Measurements from ENCODE around the gene MTSS2.

MTSS2 gene

DNA sequence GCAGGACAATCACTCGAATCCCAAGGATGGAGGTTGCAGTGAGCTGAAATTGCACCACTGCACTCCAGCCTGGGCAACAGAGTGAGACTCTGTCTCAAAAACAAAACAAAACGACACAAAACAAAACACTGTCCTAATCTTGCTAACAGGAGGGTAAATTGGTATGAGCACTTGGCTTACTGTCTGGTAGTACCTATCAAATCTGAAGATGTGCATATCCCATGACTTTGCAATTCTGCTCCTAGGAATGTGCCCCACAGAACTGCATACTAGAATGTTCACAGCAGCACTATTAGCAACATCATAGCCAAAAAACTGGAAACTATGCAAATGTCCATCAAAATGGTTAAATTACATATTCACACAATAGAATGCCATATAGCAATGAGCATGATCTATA, 15.7 kb downstream of the MTSS2 start:
- DNase-seq (ENCODE audit: low read depth) = no peak

DNA sequence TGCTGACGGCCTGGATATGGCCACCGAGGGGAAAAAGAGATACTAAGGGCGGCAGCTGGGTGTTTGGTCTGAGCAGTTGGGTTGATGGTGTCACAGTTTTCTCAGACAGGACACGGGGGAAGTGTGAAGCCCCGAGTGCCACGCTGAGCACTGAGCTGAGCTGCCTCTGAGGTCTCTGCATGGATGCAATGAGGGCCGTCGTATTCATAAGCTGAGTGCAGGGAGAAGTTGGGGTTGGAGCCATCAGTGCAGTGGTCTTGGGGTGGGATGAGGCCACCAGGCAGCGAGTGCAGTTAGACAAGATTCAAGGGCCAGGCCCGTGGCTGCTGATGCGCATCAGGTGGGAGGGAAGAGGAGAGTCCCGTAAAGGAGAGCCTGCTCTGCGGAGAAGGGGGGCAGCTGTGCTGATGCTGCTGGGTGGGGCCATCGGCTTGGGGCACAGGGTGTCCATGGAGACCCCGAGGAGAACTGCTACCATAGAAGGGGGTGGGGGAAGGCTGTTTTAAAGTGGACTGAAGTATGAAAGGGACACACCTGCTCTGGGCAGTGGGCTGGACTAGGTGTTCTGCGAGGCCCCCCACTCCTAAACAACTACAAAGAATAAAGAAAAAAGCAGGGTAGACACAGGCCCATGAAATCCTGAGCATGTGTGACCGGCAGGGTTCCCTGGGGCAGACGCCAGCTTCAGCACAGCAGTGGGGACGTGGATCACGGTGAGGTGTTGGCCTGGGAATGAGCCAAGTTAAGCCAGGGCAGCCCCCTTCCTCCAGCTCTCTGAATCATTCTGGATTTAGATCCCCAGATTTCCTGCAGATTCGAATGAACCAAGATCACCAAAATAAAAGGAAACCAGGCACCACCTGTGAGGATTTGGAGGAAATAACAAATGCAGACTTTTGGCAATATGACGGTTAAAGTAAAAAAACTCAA, 19.8 kb downstream of the MTSS2 start:
- DNase-seq (ENCODE audit: low read depth) = no peak

DNA sequence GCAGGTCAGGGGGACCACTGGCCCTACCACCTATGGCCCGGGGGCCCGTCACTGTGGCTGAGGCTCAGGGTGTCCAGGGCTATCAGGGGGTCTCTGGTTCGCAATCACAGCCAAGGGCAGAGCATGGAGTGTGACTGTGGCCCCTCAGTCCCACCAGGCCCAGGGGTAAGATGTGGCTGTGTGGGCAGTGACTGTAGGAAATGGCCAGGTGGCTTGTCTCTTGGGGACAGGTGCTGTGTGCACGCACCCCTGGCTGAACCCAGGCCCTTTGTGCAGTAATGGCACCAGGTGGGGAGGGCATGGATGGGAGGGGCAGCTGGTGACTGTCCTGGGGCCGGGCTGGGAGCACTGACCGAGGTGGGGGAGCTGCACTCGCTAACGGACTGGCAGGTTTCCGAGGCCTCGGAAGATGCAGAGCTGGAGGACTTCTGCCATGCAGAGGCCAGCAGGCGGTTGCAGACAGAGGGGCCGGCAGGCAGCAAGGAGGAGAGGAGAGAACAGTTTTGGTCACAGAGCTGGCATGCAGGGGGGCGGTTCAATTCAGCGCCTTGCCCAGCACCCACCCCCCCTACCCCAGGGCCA, 20.6 kb downstream of the MTSS2 start:
- no peak for DNase-seq (ENCODE audit: low read depth)

DNA sequence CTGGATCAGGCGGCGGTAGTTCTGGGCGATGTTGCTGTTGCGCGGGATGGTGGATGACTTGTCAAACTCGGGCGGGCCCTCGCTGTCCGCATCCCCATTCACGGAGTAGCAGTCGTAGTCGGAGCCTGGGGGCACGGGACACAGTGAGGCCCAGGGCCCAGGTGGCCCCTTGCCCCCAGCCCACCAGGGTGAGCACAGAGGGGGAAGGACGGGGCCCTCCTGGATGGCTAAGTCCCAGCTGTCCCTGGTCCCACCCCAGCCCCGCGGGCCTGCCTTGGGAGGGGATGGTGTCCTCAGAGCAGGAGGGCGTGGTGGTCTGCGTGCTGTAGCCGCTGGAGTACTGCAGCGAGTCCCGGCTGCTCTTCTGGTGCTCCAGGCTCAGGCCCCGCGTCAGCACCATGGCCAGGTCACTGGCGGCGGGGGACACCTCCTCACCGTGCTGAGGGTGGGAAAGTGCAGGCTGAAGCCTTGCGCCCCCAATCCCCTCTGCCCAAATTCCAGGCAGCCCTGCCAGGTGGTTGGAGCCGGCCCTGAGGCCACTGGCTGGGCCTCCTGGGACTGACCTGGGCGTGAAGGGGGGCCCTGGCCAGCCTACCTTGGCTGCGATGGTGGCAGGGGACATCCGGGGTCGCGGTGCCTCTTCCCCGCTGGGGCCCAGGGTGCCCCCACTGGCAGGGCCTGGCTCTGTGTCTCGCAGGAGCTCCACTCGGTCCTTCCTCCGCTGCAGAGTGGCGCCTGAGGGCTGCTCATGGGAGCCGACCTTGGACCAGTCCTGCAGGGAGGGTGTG, 21.3 kb downstream of the MTSS2 start:
- no peak for DNase-seq (ENCODE audit: low read depth)

DNA sequence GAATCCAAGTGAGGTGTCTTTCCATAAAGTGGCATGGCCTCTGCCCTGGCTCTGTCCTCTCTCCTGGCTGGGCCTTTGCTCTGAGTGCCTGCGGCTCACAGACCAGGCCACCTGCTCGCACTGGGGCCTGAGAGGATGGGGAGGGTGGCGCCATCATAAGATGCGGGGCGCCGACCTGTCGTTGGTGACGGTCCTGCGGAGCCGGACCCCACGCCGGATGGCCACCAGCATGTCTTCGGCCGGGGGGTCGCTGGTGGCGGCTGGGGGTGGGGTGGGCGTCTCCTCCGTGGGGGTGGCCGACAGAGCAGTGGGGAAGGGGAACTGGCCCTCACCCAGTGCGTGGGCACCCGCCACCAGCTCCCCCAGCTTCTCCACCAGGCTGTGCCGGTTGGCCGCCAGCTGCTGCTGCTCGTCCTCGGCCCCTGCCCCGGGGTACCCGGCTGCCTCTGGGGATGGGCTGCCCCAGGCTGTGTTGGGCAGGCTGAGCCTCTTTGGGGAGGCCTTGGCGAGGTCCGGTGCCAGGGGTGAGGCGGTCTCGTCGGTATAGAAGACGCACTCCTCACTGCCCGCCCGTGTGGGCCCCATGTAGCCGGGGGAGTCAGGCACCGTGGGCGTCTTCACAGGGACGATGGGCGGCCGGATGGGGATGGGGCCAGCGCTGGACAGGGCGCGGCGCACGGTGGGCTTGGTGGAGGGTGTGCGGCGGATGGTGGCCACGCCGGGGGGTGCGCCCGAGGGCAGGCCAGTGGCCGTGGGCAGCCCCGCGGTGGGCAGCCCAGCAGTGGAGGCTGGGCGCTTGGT, 22.1 kb downstream of the MTSS2 start:
- DNase-seq (ENCODE audit: low read depth) = no peak

DNA sequence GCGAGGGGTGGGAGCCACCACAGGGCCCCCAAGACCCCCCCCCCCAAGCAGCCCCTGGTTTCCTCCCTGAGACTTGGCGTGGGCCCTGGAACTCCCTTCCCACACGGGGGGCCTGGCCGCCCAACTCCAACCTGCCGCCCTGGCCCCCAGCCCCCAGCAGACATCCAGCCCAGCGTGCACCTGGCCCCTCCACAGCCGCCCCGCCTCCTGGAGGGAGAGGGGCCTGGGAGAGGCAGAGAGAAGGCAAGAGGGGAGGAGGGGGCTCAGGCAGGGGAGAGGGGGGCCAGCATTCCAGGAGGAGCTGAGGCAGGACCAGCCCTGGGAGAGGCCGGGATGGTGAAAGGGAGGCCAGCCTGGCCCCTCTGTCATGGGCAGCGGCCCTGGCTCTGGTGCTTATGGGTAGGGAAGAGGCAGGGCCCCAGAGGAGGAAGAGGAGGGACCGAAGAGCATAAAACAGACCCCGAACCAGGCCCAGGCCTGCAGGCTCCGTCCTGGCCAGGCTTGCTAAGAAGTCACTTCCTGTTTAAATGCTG, 22.8 kb downstream of the MTSS2 start:
- DNase-seq (ENCODE audit: low read depth) = no peak

DNA sequence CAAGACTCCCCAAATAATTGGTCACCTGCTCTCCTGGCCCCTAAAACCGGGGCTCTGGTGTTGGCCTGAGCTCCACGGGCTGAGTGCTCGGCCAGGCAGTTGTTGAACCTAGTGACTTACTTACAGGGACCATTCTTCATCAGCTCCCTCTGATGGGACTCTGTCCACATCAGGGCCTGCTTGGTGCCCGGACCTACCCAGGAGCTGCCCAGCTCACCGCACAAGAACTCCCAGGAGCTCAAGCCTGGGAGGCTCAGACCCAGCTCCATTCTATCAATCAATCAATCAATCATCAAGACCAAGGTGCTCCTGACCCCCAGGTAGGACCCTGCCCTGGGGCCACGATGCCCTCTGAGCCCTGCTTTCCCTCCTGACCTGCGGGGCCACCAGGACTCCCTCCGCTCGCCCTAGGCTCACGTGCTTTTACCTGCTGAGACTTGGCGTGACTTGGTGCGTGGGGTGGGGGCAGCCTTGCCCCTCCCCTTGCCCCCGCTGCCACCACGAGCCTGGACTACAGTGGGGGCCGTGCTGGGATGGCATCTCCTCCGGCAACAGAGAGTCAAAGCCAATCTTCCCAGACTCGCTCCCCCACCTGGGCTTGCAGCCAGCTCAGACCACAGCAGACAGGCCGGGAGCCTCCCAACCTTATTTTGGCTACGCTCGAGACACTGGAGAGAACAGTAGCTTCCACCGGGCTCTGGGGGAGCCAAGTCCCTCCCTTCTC, 23.8 kb downstream of the MTSS2 start:
- DNase-seq (ENCODE audit: low read depth) = no peak

DNA sequence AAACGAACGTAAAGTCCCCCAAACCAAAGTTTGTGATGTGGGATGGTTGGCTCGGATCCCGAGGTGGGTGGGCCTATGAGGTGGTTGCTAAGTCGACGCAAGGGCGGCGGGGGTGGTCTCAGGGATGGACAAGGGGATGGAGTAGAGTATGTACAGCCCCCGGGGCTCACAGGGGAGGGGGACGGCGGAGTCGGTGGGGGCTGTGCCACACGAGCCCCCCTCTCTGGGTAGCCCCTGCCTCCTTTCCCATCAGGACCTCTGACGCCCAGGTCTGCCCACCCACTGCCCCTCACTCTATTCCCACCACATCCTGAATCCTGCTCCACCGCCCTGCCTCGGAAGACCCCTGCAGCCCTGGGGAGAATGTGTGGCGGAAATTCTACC, 24.3 kb downstream of the MTSS2 start:
- no peak for DNase-seq (ENCODE audit: low read depth)

DNA sequence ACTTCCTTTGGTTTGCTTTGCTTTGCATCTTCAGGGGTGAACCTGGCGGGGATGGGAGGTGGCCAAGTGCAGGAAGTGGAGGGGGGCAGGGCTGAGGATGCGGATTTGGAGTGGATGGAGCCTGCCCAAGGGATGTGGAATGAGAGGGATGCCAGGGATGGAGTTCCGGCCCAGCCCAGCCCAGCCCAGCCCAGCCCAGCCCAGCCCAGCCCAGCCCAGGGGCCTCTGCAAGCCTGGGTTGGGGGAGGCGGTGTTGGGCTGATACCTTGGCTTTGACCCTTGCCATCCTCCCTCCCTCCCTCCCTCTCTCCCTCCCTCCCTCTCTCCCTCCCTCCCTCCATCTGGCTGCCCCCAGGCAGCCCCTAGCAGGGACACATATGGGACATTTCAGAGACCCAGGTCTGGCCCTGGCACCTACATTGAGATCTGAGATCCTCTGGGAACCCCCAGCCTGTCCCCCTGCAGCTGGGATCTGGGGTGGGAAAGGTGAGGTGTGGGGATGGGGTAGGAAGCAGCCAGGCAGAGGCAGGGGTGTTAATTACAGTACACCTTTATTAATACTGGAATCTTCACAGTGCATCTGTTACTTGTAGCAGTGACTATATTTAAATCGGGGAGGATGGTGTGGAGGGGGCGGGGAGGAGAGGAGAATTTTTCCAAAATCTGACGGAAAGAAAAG, 25.0 kb downstream of the MTSS2 start:
- DNase-seq (ENCODE audit: low read depth) = no peak

DNA sequence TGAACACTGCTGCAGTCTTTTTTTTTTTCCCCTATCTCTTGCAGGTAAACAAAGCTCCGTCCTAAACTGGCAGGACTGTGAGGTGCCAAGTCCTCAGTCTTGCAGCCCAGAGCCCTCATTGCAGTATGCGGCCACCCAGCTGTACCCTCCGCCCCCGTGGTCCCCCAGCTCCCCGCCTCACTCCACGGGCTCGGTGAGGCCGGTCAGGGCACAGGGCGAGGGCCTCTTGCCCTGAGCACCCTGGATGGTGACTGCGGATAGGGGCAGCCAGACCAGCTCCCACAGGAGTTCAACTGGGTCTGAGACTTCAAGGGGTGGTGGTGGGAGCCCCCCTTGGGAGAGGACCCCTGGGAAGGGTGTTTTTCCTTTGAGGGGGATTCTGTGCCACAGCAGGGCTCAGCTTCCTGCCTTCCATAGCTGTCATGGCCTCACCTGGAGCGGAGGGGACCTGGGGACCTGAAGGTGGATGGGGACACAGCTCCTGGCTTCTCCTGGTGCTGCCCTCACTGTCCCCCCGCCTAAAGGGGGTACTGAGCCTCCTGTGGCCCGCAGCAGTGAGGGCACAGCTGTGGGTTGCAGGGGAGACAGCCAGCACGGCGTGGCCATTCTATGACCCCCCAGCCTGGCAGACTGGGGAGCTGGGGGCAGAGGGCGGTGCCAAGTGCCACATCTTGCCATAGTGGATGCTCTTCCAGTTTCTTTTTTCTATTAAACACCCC, 25.7 kb downstream of the MTSS2 start:
- DNase-seq (ENCODE audit: low read depth) = no peak

DNA sequence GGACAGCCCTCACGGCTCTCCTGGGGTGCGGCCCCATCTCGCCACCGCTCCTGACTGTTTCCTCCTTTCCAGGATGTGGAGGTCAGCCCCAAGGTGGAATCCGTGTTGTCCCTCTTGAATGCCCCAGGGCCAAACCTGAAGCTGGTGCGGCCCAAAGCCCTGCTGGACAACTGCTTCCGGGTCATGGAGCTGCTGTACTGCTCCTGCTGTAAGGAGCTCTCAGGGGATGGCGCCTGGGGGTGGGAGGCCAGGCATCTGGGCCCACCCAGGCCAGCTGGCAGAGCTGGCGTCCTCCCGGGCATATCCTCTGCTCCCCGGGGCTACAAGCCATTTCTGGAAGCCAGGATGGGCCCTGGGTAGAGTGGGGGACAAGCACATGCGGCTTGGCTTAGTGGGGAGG, 26.3 kb downstream of the MTSS2 start:
- DNase-seq (ENCODE audit: low read depth) = no peak

DNA sequence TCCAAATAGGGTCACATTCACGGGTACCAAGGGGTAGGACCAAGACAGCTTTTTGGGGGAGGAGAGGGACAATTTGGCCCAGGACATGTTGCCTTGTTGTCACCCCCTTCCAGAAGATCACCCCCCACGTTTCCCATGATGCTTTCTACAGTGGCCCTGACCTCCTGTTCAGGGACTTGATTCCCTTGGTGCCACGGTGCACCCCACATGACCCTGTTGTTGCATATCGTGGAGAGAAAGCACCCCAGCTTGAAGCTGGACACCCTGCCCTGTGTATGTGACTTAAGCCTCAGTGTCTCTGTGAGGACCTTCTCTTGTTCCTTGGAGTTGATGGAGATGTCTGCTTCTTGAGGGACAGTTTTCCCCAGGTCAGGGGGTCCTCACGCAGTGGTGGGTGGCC, 26.9 kb downstream of the MTSS2 start:
- no peak for DNase-seq (ENCODE audit: low read depth)

DNA sequence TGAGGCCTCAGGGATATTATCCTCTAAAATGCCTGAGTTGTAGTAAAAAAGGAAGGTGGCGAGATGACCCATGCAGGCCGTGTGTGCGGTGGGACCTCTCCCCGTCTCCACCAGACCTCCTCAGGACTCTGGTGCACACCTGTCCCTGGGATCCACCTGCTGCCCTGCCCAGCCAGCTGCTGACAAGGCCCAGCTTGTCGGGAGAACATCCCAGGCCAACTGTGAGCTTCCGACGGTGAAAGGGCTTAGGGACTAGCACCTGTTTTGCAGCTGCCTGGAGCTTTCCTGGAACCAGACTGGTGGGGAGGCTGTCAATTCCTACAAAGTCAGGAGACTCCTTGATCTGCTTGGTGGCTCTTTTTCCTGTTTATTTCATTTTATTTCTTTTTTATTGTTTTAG, 27.9 kb downstream of the MTSS2 start:
- no peak for DNase-seq (ENCODE audit: low read depth)

DNA sequence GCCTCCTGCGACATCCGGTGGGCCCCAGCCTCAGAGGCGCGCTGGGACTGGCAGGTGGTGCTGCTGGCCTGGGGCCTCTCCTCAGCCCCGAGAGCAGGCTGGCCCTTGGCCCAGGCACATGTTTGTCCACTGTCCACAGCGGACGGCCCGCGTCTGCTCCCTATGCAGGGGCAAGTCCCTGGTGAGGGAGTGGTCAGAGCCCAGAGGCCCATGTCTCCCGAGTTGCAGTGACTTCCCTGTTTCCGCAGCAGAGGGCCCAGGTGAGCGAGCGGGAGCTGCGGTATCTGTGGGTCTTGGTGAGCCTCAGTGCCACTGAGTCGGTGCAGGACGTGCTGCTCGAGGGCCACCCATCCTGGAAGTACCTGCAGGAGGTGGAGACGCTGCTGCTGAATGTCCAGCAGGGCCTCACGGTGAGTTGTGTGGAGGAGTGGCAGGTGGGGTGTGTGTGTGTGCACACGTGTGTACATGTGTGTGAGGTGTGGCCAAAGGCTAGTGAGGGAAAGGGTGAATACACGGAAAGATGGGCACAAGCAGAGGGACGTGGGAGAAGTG, 29.1 kb downstream of the MTSS2 start:
- DNase-seq (ENCODE audit: low read depth) = no peak

DNA sequence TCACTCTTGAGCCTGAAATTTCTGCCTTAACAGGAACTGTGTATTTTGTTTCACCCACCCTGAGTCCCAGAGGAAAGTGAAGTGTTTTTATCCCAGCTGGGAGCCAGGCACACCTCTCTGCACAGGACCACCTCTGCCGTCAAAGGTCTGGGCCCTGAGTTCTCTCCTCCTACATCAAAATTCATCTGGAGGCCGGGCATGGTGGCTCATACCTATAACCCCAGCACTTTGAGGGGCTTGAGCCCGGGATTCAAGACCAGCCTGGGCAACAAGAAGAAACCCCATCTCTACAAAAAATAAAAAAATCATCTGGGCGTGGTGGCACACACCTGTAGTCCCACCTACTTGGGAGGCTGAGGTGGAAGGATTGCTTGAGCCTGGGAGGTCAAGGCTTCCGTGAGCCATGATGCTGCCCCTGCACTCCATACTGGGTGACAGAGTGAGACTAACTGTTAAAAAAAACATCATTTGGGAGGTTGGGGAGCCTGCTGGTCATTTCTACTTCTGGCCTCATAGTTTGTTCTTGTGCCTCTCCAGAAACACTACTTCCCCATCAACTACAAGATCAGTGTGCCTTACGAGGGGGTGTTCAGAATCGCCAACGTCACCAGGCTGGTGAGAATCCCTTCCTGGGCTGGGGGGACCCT, 29.7 kb downstream of the MTSS2 start:
- DNase-seq (ENCODE audit: low read depth) = no peak

DNA sequence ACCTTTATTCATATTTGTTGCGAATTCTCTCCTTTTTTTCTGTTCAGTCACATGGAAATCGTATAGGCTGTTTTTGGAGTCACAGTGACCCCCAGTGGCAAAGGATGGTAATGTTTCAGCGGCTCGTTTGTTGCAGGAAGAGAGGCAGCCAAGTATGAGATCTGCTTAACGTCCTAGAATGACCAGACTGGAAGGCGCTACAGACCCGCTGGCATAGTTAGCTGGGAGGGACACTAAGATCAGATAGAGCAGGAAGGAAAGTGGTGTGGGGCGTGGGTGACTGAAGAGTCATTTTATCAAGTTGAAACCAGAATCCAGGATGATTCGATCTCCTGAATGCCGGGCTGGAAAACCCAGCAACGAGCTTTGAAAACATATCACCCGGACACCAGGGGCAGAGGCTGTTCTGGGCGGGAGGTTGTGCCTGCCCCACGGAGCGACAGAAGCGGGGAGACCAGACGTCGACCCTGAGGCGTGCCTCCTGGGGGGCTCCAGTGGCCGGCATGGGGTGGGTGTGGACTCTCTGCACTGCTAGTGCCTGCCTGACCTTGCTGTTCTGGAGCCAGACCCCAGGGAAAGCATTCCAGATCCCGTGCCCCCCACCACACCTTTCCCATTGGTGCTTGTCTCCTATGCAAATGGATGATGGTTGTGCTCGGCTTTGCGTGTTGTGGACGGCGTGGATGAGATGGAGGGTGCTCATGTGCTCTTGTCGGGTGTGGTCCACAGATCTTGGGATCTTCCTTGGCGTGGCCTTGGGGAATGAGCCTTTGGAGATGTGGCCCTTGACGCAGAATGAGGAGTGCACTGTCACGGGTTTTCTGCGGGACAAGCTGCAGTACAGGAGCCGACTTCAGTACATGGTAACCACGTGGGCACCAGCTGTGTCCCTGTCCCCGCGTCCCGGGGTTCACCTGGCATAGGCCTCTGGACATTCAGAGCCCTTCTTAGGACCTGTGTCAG, 31.8 kb downstream of the MTSS2 start:
- DNase-seq (ENCODE audit: low read depth) = no peak

DNA sequence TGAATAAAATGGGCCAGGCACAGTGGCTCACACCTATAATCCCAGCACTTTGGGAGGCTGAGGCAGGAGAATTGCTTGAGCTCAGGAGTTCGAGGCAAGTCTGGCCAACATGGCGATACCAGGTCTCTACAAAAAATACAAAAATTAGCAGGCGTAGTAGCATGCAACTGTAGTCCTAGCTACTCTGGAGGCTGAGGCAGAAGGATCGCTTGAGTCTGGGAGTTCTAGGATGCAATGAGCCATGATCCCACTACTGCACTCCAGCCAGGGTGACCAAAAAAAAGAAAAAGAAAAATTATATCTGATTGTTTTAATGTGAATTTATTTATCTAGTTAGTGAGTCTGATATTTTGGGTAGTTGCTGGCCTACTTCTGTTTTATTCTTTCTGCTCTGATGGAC, 32.4 kb downstream of the MTSS2 start:
- DNase-seq (ENCODE audit: low read depth) = no peak

DNA sequence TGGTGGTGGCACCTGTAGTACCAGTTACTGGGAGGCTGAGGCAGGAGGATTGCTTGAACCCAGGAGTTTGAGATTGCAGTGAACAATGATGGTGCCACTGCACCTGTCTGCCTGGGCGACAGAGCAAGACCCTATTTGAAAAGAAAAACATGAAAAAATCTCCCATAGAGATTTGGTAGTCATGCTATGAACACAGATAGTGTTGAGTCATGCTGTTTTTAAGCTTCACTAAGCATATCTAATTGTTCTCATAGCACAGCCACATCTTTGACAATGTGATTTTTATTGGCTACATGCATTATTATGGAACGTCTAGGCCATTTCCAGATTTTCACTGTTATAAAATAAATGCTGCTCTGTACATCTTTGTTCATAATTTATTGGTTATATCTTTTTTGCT, 33.5 kb downstream of the MTSS2 start:
- DNase-seq (ENCODE audit: low read depth) = no peak
